A549 (cell line): Measurements from ENCODE around the gene GRM4. TPM values are rescaled to one million over a fixed set of nuclear protein-coding genes. Genes with fewer than 3 reads are reported as not detected.

Experiments
- ATAC-seq, 2 experiments: fragments of 200-7000 bp in 1 of 2; fragments of >200 bp in 1 of 2; cut with Nextera tagmentation in 1 of 2; cut with Tn5 transposase in 1 of 2; 3 replicates each; pipeline versions ENCODE4 v1.8.0 to v1.9.1; 2018 to 2020; ENCODE audit warnings: mild to moderate bottlenecking in 1 of 2, moderate library complexity in 1 of 2
- CTCF ChIA-PET: fragments of 300-600 bp; sonication (Branson Sonifier 250); formaldehyde crosslinking; extraction: SDS; loops from one replicate; lab custom pipeline; 2021; ENCODE audit warnings: antibody characterized with exemption, inconsistent platforms; lab: Yijun Ruan, JAX
- POLR2A ChIA-PET: fragments of 350-600 bp; formaldehyde crosslinking; extraction: SDS; loops from one replicate; lab custom pipeline; 2021; ENCODE audit warnings: antibody characterized with exemption, inconsistent platforms; lab: Yijun Ruan, JAX
- DNase-seq, 2 experiments: peaks; one replicate each; pipeline versions ENCODE4 v3.0.0 to v3.0.0-alpha.2; 2011 to 2016; ENCODE audit warnings: low read depth in 1 of 2, low spot score in 1 of 2
- FAIRE-seq: peaks from 2 replicates; lab custom pipeline; 2011; peaks lifted over from hg19 to GRCh38; lab: Jason Lieb, UNC
- H3K27ac ChIP-seq, 2 experiments: fragments of >200 bp; sonication (Bioruptor Twin); formaldehyde crosslinking; 3 replicates each; pipeline ENCODE4 v1.5.1; 2016 to 2017
- H3K4me1 ChIP-seq: fragments of >200 bp; sonication (Bioruptor Twin); formaldehyde crosslinking; 3 replicates; pipeline ENCODE4 v1.6.1; 2016
- H3K4me2 ChIP-seq: fragments of >200 bp; sonication (Bioruptor Twin); formaldehyde crosslinking; 3 replicates; pipeline ENCODE4 v1.6.1; 2016
- H3K4me3 ChIP-seq: fragments of >200 bp; sonication (Bioruptor Twin); formaldehyde crosslinking; 3 replicates; pipeline ENCODE4 v1.5.1; 2016
- H3K9me3 ChIP-seq: fragments of >200 bp; sonication (Bioruptor Twin); formaldehyde crosslinking; 3 replicates; pipeline ENCODE4 v1.6.1; 2016
- ATOH8 ChIP-seq: fragments of 250-450 bp; sonication (Bioruptor Pico); IDR thresholded peaks from 2 replicates; pipeline ENCODE4 v1.5.0; 2020; ENCODE audit warnings: low read depth, mild to moderate bottlenecking, moderate library complexity
- BHLHE40 ChIP-seq: IDR thresholded peaks from 2 replicates; pipeline ENCODE4 v1.6.1; 2012; ENCODE audit warnings: low read depth, low read length, inconsistent platforms
- CBX8 ChIP-seq: fragments of 200-600 bp; sonication (generic); IDR thresholded peaks from 2 replicates; pipeline ENCODE4 v1.6.1; 2016
- EHF ChIP-seq: fragments of 250-450 bp; sonication (Bioruptor Pico); IDR thresholded peaks from 2 replicates; pipeline ENCODE4 v1.5.0; 2020; ENCODE audit warnings: mild to moderate bottlenecking
- EP300 ChIP-seq, 2 experiments: fragments of >200 bp; sonication (Bioruptor Twin); formaldehyde crosslinking; IDR thresholded peaks; 2 replicates in 1 of 2; 3 replicates in 1 of 2; pipeline ENCODE4 v1.6.1; 2016 to 2017
- FOSB ChIP-seq: fragments of 250-450 bp; sonication (Bioruptor Pico); IDR thresholded peaks from 2 replicates; pipeline ENCODE4 v1.5.0; 2020; ENCODE audit warnings: mild to moderate bottlenecking, moderate library complexity
- FOSL2 ChIP-seq, 2 experiments: fragments of 450-650 bp in 1 of 2; fragments of >200 bp in 1 of 2; sonication (Bioruptor Twin) in 1 of 2; formaldehyde crosslinking; IDR thresholded peaks; 2 replicates each; pipeline versions ENCODE4 v1.5.0 to v1.6.1; 2016 to 2020; ENCODE audit warnings: mild to moderate bottlenecking in 1 of 2, moderate library complexity in 1 of 2
- GATA3 ChIP-seq: IDR thresholded peaks from 2 replicates; pipeline ENCODE4 v1.6.1; 2012; ENCODE audit warnings: borderline replicate concordance
- HDAC2 ChIP-seq: fragments of 200-600 bp; sonication (generic); IDR thresholded peaks from 2 replicates; pipeline ENCODE4 v1.6.1; 2016
- HOXB13 ChIP-seq: fragments of 250-450 bp; sonication (Bioruptor Pico); IDR thresholded peaks from 2 replicates; pipeline ENCODE4 v1.5.0; 2020; ENCODE audit warnings: low read depth, mild to moderate bottlenecking, moderate library complexity
- HOXB5 ChIP-seq: fragments of 250-450 bp; sonication (Bioruptor Pico); IDR thresholded peaks from 2 replicates; pipeline ENCODE4 v1.5.0; 2020; ENCODE audit warnings: mild to moderate bottlenecking, moderate library complexity
- JUNB ChIP-seq: fragments of >200 bp; sonication (Bioruptor Twin); formaldehyde crosslinking; IDR thresholded peaks from 2 replicates; pipeline ENCODE4 v1.6.1; 2016
- MAFK ChIP-seq: fragments of 450-650 bp; IDR thresholded peaks from 2 replicates; pipeline ENCODE4 v1.6.1; 2014; ENCODE audit not compliant: partially characterized antibody
- MAX ChIP-seq: IDR thresholded peaks from 2 replicates; pipeline ENCODE4 v1.6.1; 2012
- MAZ ChIP-seq: fragments of 150-350 bp; IDR thresholded peaks from 2 replicates; pipeline ENCODE4 v1.6.1; 2014; ENCODE audit warnings: antibody characterized with exemption, low read depth, low read length, borderline replicate concordance
- MYC ChIP-seq: IDR thresholded peaks from 2 replicates; pipeline ENCODE4 v1.6.1; 2012; ENCODE audit warnings: mild to moderate bottlenecking, inconsistent platforms, low read length, improper control_type of control experiment, borderline replicate concordance
- RARB ChIP-seq: fragments of 250-450 bp; sonication (Bioruptor Pico); IDR thresholded peaks from 2 replicates; pipeline ENCODE4 v1.8.0; 2021; ENCODE audit warnings: mild to moderate bottlenecking, moderate library complexity
- RCOR1 ChIP-seq: fragments of 150-350 bp; IDR thresholded peaks from 2 replicates; pipeline ENCODE4 v1.6.1; 2014; ENCODE audit warnings: antibody characterized with exemption, low read length, low read depth
- RNF2 ChIP-seq: fragments of 200-600 bp; sonication (generic); IDR thresholded peaks from 2 replicates; pipeline ENCODE4 v1.6.1; 2016; ENCODE audit warnings: low read depth, mild to moderate bottlenecking, antibody characterized with exemption, moderate library complexity, borderline replicate concordance
- SREBF2 ChIP-seq: fragments of 450-650 bp; IDR thresholded peaks from 2 replicates; pipeline ENCODE4 v1.6.1; 2014; ENCODE audit warnings: mild to moderate bottlenecking, moderate library complexity
- TP53 ChIP-seq: fragments of 250-450 bp; sonication (Bioruptor Pico); IDR thresholded peaks from 2 replicates; pipeline ENCODE4 v1.5.0; 2021; ENCODE audit warnings: mild to moderate bottlenecking, moderate library complexity
- ZFP36 ChIP-seq: fragments of 450-650 bp; IDR thresholded peaks from 2 replicates; pipeline ENCODE4 v1.6.1; 2014; ENCODE audit warnings: borderline replicate concordance; ENCODE audit not compliant: partially characterized antibody
- WGBS: methylation state at CpG from one replicate; pipeline ENCODE4 v1.1.6; 2017; ENCODE audit errors: missing lambda C conversion rate; 5-methylcytosine and 5-hydroxymethylcytosine counted together
- polyA plus RNA-seq, 4 experiments: library from polyadenylated mRNA; depleted of rRNA in 3 of 4; stranded (reverse); fragments of >200 nt; fragmentation: RNase III in 1 of 4; extraction: RNeasy Plus Mini Kit Qiagen cat#74134 plus additional on column Dnase treatment in 1 of 4; gene quantifications; 2 replicates in 3 of 4; 3 replicates in 1 of 4; pipeline ENCODE4 v1.2.3, GENCODE V29; 2011 to 2017
- TF ChIP-seq, protein P1 (sequence below): fragments of 150-350 bp; IDR thresholded peaks from 2 replicates; pipeline ENCODE4 v1.6.1; 2014; ENCODE audit warnings: low read depth, mild to moderate bottlenecking, low read length
- TF ChIP-seq, protein P2 (sequence below): fragments of >200 bp; sonication (Bioruptor Twin); formaldehyde crosslinking; IDR thresholded peaks from 3 replicates; pipeline ENCODE4 v1.6.1; 2016
- TF ChIP-seq, protein P3 (sequence below): fragments of >200 bp; sonication (Bioruptor Twin); formaldehyde crosslinking; IDR thresholded peaks from 3 replicates; pipeline ENCODE4 v1.5.1; 2016
- TF ChIP-seq, protein P4 (sequence below): fragments of 250-450 bp; sonication (Bioruptor Pico); IDR thresholded peaks from 2 replicates; pipeline ENCODE4 v1.5.0; 2021; ENCODE audit warnings: mild to moderate bottlenecking, moderate library complexity, borderline replicate concordance

The GRM4 gene
- polyA plus RNA-seq, 2 of the 4 experiments (the other 2 are of a cell fraction), result 0.05 TPM

DNA sequence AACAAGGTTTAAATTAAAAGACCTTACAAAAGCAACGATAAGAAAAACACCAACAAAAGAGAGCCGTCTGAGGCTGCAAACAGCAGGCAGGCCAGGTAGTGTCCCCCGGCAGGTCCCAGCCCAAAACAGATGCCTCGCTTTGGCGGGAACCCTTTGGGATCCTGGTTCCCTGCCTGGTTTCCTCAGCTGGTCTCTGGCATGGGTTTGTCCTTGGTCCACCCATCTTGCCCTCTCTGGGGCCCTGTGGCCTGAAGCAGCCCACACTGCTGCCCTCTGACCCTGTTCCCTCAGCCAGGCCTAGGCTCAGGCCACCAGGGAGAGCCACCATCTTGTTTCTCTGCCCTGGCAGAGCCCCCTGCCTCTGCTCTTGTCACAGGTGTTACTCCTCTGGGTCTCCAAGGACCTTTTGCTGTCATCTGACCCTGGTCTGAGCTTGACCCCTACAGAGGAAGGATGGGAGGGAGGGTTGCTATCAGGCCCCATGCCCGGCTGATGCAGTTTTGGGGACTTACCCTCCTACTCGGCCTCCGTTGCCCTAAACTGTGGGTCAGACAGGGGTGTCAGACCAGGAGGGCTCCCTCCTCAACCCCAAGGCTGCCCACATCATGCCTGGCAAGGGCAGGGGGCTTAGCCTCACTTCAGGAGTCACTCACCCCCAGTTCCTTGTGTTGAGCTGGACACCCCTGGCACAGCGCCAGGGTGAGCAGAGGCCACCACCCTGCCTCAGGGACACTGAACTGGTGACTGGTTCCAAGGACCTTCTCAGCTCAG, 30.6 kb upstream of the GRM4 start:
- DNase-seq, result no peak
- Histone ChIP-seq H3K4me3 (no peak overlapping the region), H3K9me3 (no peaks in the 10 kb centered on the region)
- FAIRE-seq, result no peak
- WGBS, result 77% methylated on average over 8 of the region's 9 CpGs
- TF ChIP-seq BHLHE40 (no peak), EHF (no peak), MAX (no peak), TP53 (no peak), ZFP36 (no peak), JUNB (no peak), MAZ (no peak), HOXB5 (CRISPR knock-in tag) (no peak)
- TF ChIP-seq, protein P1, sequence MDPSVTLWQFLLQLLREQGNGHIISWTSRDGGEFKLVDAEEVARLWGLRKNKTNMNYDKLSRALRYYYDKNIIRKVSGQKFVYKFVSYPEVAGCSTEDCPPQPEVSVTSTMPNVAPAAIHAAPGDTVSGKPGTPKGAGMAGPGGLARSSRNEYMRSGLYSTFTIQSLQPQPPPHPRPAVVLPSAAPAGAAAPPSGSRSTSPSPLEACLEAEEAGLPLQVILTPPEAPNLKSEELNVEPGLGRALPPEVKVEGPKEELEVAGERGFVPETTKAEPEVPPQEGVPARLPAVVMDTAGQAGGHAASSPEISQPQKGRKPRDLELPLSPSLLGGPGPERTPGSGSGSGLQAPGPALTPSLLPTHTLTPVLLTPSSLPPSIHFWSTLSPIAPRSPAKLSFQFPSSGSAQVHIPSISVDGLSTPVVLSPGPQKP, result no peak
- TF ChIP-seq, protein P2, sequence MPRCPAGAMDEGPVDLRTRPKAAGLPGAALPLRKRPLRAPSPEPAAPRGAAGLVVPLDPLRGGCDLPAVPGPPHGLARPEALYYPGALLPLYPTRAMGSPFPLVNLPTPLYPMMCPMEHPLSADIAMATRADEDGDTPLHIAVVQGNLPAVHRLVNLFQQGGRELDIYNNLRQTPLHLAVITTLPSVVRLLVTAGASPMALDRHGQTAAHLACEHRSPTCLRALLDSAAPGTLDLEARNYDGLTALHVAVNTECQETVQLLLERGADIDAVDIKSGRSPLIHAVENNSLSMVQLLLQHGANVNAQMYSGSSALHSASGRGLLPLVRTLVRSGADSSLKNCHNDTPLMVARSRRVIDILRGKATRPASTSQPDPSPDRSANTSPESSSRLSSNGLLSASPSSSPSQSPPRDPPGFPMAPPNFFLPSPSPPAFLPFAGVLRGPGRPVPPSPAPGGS, result no peak
- TF ChIP-seq, all 56 proteins: peak for 0
- Histone ChIP-seq H3K4me1 (no peaks in the 10 kb centered on the region), H3K4me2 (no peak overlapping the region), H3K27ac (no peak overlapping the region)
- no peak for ATAC-seq
- CTCF ChIA-PET, result interaction anchor here (0.6 to 4.0 kb wide), 4 partner anchors 13 to 251 kb away, joined by 4 to 16 read pairs (median 10); no protein-coding TSS in a partner anchor
- POLR2A ChIA-PET, result interaction anchor here (0.6 kb wide), 1 partner anchor 946 kb away, joined by 3 read pairs; no protein-coding TSS in a partner anchor

- 90% methylated on average over 2 of the region's 3 CpGs for WGBS
- H3K4me1 ChIP-seq, result no peaks in the 10 kb centered on the region
- H3K4me2 ChIP-seq, result no peak overlapping the region
- no peak overlapping the region for H3K4me3 ChIP-seq
- ChIA-PET CTCF (interaction anchor here (2.0 to 4.0 kb wide), 2 partner anchors 11 to 20 kb away, joined by 5 to 16 read pairs; no protein-coding TSS in a partner anchor), POLR2A (no interaction called here)
- H3K9me3 ChIP-seq, result no peaks in the 10 kb centered on the region
- ATAC-seq, result no peak
- TF ChIP-seq HOXB13 (CRISPR knock-in tag), result no peak
- no peak for TF ChIP-seq CBX8
- TF ChIP-seq SREBF2, result no peak
- no peak for TF ChIP-seq RNF2
- no peak for TF ChIP-seq EP300 (IDR thresholded peaks at IDR 0.05)
- no peak for TF ChIP-seq BHLHE40
- no peak for TF ChIP-seq FOSL2 (IDR thresholded peaks at IDR 0.05)
- no peak for TF ChIP-seq FOSL2 (CRISPR knock-in tag; IDR thresholded peaks at IDR 0.05)
- no peak for TF ChIP-seq HDAC2
- TF ChIP-seq FOSB (CRISPR knock-in tag), result no peak
- no peak for TF ChIP-seq JUNB
- TF ChIP-seq RCOR1, result no peak
- TF ChIP-seq TP53, result no peak
- no peak for TF ChIP-seq RARB
- TF ChIP-seq, protein P3, sequence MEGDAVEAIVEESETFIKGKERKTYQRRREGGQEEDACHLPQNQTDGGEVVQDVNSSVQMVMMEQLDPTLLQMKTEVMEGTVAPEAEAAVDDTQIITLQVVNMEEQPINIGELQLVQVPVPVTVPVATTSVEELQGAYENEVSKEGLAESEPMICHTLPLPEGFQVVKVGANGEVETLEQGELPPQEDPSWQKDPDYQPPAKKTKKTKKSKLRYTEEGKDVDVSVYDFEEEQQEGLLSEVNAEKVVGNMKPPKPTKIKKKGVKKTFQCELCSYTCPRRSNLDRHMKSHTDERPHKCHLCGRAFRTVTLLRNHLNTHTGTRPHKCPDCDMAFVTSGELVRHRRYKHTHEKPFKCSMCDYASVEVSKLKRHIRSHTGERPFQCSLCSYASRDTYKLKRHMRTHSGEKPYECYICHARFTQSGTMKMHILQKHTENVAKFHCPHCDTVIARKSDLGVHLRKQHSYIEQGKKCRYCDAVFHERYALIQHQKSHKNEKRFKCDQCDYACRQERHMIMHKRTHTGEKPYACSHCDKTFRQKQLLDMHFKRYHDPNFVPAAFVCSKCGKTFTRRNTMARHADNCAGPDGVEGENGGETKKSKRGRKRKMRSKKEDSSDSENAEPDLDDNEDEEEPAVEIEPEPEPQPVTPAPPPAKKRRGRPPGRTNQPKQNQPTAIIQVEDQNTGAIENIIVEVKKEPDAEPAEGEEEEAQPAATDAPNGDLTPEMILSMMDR, result no peak
- TF ChIP-seq GATA3, result no peak
- no peak for TF ChIP-seq MAFK
- no peak for TF ChIP-seq MYC
- no peak for TF ChIP-seq ATOH8
- TF ChIP-seq, protein P4, sequence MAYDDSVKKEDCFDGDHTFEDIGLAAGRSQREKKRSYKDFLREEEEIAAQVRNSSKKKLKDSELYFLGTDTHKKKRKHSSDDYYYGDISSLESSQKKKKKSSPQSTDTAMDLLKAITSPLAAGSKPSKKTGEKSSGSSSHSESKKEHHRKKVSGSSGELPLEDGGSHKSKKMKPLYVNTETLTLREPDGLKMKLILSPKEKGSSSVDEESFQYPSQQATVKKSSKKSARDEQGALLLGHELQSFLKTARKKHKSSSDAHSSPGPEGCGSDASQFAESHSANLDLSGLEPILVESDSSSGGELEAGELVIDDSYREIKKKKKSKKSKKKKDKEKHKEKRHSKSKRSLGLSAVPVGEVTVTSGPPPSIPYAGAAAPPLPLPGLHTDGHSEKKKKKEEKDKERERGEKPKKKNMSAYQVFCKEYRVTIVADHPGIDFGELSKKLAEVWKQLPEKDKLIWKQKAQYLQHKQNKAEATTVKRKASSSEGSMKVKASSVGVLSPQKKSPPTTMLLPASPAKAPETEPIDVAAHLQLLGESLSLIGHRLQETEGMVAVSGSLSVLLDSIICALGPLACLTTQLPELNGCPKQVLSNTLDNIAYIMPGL (CRISPR knock-in tag), result no peak
- TF ChIP-seq, all 56 proteins: peak for 0
- H3K27ac ChIP-seq, result no peak overlapping the region
- FAIRE-seq (no peak), DNase-seq (no peak)
These were observed 29.0 kb upstream of the GRM4 start for GRCh38 chr6:34174846-34175399.
